ENCODE results near the gene P2RX3.

- no peak for TF ChIP-seq CTCF (conservative IDR thresholded peaks at IDR 0.05)
- TF ChIP-seq EZH2 (IDR thresholded peaks at IDR 0.05; ENCODE audit: low read depth) = no peak
These were observed 8.1 kb upstream of the P2RX3 start for GRCh38 chr11:57330029-57330428.

All from PC-9 (cell line).